ENCODE measurements around the gene UCK1.
A peak's percentile ranks its signal among the peaks of the same experiment; 100 is the strongest.
"Not testable (repeated sequence)": the region's sequence is repeated elsewhere in the genome, so short reads cannot be mapped to it uniquely, and the experiment has no call there.

UCK1 gene

GRCh38 chr9:131523451-131524435 lies 7.3 kb downstream of the UCK1 start:
- no peak for DNase-seq (ENCODE audit: low read depth)

- DNase-seq (ENCODE audit: low read depth) = no peak
These were observed 8.0 kb downstream of the UCK1 start for GRCh38 chr9:131523086-131523388.

- no peak for DNase-seq (ENCODE audit: low read depth)
These were observed 8.6 kb downstream of the UCK1 start for GRCh38 chr9:131522257-131523085.

GRCh38 chr9:131521822-131522221 lies 9.2 kb downstream of the UCK1 start:
- no peak for DNase-seq (ENCODE audit: low read depth)

GRCh38 chr9:131521203-131521602 lies 9.9 kb downstream of the UCK1 start:
- no peak for DNase-seq (ENCODE audit: low read depth)

- DNase-seq (ENCODE audit: low read depth) = no peak
These were observed 10.6 kb downstream of the UCK1 start for GRCh38 chr9:131520503-131520902.

- DNase-seq (ENCODE audit: low read depth) = no peak
These were observed 12.5 kb downstream of the UCK1 start for GRCh38 chr9:131518553-131518952.

- DNase-seq (ENCODE audit: low read depth) = no peak
These were observed 13.3 kb downstream of the UCK1 start for GRCh38 chr9:131517761-131518190.

GRCh38 chr9:131516930-131517329 lies 14.1 kb downstream of the UCK1 start:
- DNase-seq (ENCODE audit: low read depth) = no peak

- DNase-seq (ENCODE audit: low read depth) = no peak
These were observed 15.0 kb downstream of the UCK1 start for GRCh38 chr9:131516100-131516499.

- DNase-seq (ENCODE audit: low read depth) = not testable (repeated sequence)
These were observed 15.5 kb downstream of the UCK1 start for GRCh38 chr9:131515559-131516031.

- no peak for DNase-seq (ENCODE audit: low read depth)
These were observed 17.9 kb downstream of the UCK1 start for GRCh38 chr9:131513177-131513576.

GRCh38 chr9:131511880-131512279 lies 19.2 kb downstream of the UCK1 start:
- DNase-seq (ENCODE audit: low read depth) = no peak

- DNase-seq (ENCODE audit: low read depth) = no peak
These were observed 19.6 kb downstream of the UCK1 start for GRCh38 chr9:131511416-131511815.

- no peak for DNase-seq (ENCODE audit: low read depth)
These were observed 26.1 kb downstream of the UCK1 start for GRCh38 chr9:131505012-131505411.

- peak; percentile 59 for DNase-seq (ENCODE audit: low read depth)
These were observed 27.2 kb downstream of the UCK1 start for GRCh38 chr9:131503626-131504465.

GRCh38 chr9:131502781-131503625 lies 28.1 kb downstream of the UCK1 start, which contains the start of gene POMT1:
TSS of gene POMT1 (plus strand) at chr9:131502918. CDS start at chr9:131504219, 1,301 bp downstream.
- peak; percentile 81 for DNase-seq (ENCODE audit: low read depth)

- peak; percentile 62 for DNase-seq (ENCODE audit: low read depth)
These were observed 30.0 kb downstream of the UCK1 start for GRCh38 chr9:131500939-131501541.

- no peak for DNase-seq (ENCODE audit: low read depth)
These were observed 30.7 kb downstream of the UCK1 start for GRCh38 chr9:131500377-131500776.

- DNase-seq (ENCODE audit: low read depth) = no peak
These were observed 31.8 kb downstream of the UCK1 start for GRCh38 chr9:131499254-131499767.
